HG02798 (cell line): Measurements from ENCODE around the gene ZNF334.

ENCODE experiments used
- ATAC-seq: cut with Tn5 transposase; IDR thresholded peaks from one replicate; pipeline ENCODE4 v1.9.1; 2021; ENCODE audit warnings: mild to moderate bottlenecking; ENCODE audit not compliant: unreplicated experiment, poor library complexity

ZNF334 gene

GRCh38 chr20:46512943-46513844, at the start of gene ZNF334:
TSS of gene ZNF334 (minus strand) at chr20:46513559. CDS start at chr20:46512102, 1,457 bp downstream.
- ATAC-seq: no peak

- ATAC-seq: peak; percentile 61
These were observed 49.2 kb upstream of the ZNF334 start for GRCh38 chr20:46562373-46563169.

DNA sequence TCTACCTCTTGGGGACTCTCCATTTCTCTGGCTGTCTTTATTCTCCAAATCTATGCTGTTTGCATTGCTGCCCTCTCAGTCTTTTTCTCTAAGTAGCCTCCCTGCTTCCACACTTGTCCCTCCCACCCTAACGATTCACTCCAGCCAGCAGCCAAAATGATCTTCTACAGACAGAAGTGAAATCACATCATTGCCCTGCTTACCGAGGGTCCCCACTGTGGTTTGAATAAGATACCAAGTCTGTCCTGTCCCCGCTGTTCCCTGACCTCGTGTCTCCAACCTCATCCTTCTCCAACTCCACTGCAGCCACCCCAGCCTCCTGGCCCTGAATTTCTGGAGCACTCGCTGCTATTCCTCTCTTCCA, 48.6 kb upstream of the ZNF334 start:
- ATAC-seq: no peak

- no peak for ATAC-seq
These were observed 46.5 kb upstream of the ZNF334 start for GRCh38 chr20:46559685-46560440.

DNA sequence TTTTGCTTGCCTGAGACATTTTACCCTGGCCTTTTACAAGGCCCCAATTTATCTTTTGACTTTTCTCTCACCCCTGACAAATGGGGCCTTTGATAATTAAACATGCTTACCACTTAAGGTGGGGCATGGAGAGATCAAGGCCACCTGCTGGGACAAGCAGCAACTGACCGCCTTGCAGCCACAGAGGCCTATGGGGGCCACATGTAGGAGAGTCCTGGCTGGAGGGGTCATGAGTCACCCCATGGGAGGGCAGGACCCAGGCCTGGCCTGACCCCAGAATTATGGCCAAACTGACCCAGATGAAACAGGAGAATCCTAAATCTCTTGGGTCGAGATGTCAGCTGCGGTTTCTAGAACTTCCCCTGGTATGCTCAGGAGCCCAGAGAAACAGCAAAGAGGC, 45.6 kb upstream of the ZNF334 start:
- ATAC-seq: no peak

GRCh38 chr20:46558511-46558959, 45.2 kb upstream of the ZNF334 start:
- no peak for ATAC-seq

- no peak for ATAC-seq
These were observed 44.0 kb upstream of the ZNF334 start for GRCh38 chr20:46557231-46557956.

- ATAC-seq: no peak
These were observed 42.1 kb upstream of the ZNF334 start for GRCh38 chr20:46555370-46555956.

- no peak for ATAC-seq
These were observed 41.5 kb upstream of the ZNF334 start for GRCh38 chr20:46554828-46555227.

DNA sequence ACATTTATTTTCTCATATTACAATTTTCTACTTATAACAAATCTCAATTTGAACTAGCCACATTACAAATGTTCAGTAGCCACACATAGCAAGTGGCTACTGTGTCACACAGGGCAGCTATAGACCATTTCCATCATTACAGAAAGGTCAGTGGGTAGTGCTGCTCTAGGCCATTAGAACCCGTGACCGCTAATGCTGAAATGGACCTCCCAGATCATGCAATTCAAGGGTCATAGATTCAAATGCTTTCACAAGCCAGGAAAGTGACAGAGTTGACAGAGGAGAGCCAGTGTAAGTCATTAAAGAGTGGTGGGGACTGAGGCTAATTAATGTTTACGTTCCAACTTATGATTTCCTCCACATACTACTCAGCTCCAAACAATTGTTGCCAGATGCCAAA, 40.6 kb upstream of the ZNF334 start:
- no peak for ATAC-seq

GRCh38 chr20:46552460-46553420, 39.4 kb upstream of the ZNF334 start:
- peak; percentile 75 for ATAC-seq

DNA sequence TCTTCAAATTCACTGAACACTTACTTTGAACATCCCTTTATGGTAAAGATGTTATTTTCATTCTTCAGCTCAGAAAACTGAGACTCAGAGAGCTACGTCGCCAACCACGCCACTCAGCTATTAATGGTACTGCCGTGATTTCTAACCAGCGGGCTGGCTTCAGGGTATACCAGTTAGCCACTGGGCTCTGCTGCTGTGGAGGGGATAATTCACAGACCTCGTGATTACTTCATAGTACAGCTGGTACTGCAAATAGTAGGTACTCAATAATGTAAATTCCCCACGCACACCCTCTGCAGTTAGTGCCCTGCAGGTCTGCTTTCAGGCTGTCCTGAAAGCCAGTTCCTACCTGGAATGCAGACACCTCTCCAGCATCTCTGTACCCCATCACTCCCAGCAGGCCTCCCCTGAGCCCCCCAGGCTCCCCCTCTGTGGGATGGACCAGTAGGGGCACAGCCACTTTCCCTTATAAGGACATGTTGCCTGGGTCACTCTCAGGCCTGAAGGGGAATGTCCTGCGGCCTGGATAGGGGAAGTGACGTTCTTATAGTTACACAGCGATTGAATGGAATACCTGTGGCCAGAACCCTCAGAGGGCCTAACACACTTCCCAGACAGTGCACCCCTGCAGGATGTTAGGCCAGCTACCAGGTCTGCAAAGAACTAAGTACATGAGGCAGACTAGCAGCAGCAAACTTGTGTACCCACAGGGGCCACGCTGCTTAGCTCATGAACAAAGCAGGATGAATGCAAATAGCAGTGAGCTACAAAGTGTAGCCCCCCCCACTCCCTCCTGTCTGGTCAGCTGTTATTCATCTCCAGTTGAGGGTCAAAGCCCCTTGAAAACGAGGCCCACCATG, 38.4 kb upstream of the ZNF334 start:
- ATAC-seq: peak; percentile 34

DNA sequence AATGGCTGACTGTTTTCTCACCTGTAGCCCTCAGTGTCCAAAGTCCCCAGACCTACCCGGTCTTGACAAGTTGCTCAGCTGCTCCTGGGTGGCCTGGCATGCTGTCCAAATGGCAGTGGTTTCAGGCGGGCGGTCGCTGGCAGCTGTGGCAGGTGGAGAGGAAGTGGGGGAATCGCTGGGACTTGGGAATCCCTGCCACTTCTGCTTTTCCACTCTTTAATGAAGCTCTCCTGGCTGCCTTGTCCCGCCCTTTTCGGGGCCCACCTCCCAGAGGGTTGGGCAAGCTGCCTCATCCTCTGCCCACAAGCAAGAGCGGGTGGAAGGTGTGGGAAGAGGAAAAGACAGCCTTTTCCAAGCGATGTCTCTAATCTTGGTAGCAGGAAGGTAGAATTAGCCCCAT, 37.1 kb upstream of the ZNF334 start, which contains the start of gene OCSTAMP:
Gene OCSTAMP (minus strand): TSS at position 194 of the 400 bp plus-strand sequence. CDS start 94 bp downstream, at position 100.
- ATAC-seq: no peak

- ATAC-seq: no peak
These were observed 36.0 kb upstream of the ZNF334 start for GRCh38 chr20:46549188-46549972.

DNA sequence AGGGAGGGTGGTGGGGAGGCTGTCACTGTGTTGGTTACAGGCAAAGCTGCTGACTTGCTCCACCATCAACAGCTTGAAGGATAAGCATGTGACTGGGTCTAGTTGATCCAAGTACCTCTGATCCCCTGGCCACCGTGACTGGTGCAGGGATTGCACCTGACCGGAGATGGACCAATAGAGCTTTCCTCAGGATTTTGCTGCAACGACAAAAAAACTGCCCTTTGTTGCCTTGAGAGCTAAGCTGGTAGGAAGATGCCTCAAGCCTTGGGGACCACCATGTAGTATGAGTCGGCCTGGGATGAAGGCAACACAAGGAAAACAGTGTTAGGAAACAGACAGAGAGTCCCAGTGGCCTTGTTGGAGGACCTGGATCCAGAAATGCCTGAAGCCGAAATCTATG, 35.3 kb upstream of the ZNF334 start:
- ATAC-seq: no peak

- no peak for ATAC-seq
These were observed 34.6 kb upstream of the ZNF334 start for GRCh38 chr20:46547995-46548394.

GRCh38 chr20:46546936-46547335, 33.6 kb upstream of the ZNF334 start:
- no peak for ATAC-seq
